Astrocyte (in vitro differentiated cells and primary cell): ENCODE results near the gene MAPKBP1. TPM values are rescaled to one million over a fixed set of nuclear protein-coding genes. Genes with fewer than 3 reads are reported as not detected.

ENCODE experiments used
- DNase-seq: peaks from one replicate; pipeline ENCODE4 v3.0.0-alpha.2; 2010; ENCODE audit warnings: low read depth
- FAIRE-seq: peaks from 2 replicates; lab custom pipeline; 2011; peaks lifted over from hg19 to GRCh38; lab: Jason Lieb, UNC
- H2AFZ ChIP-seq: 2 replicates; pipeline ENCODE4 v1.6.0; 2012; ENCODE audit warnings: low read depth, low read length, inconsistent platforms
- H3K27ac ChIP-seq: 2 replicates; pipeline ENCODE4 v1.5.1; 2011; ENCODE audit warnings: low read depth, low read length, inconsistent platforms
- H3K27me3 ChIP-seq: 2 replicates; pipeline ENCODE4 v1.6.0; 2011; ENCODE audit warnings: low read length, inconsistent platforms; ENCODE audit not compliant: insufficient read depth
- H3K36me3 ChIP-seq: 2 replicates; pipeline ENCODE4 v1.5.1; 2011; ENCODE audit warnings: low read length, inconsistent platforms; ENCODE audit not compliant: insufficient read depth
- H3K4me1 ChIP-seq: 2 replicates; pipeline ENCODE4 v1.5.1; 2011; ENCODE audit warnings: low read length, inconsistent platforms; ENCODE audit not compliant: insufficient read depth
- H3K4me2 ChIP-seq: 2 replicates; pipeline ENCODE4 v1.6.0; 2012; ENCODE audit warnings: low read length, inconsistent platforms
- H3K4me3 ChIP-seq: 2 replicates; pipeline ENCODE4 v1.5.1; 2011; ENCODE audit warnings: low read depth, mild to moderate bottlenecking, low read length, inconsistent platforms; ENCODE audit not compliant: insufficient read depth
- H3K79me2 ChIP-seq: 2 replicates; pipeline ENCODE4 v1.6.0; 2012; ENCODE audit warnings: mild to moderate bottlenecking, low read length, inconsistent platforms; ENCODE audit not compliant: insufficient read depth
- H3K9ac ChIP-seq: 2 replicates; pipeline ENCODE4 v1.6.0; 2012; ENCODE audit warnings: mild to moderate bottlenecking, low read length, inconsistent platforms
- H3K9me3 ChIP-seq: 2 replicates; pipeline ENCODE4 v1.5.1; 2012; ENCODE audit warnings: low read depth, mild to moderate bottlenecking, low read length, inconsistent platforms; ENCODE audit not compliant: insufficient read depth
- H4K20me1 ChIP-seq: 2 replicates; pipeline ENCODE4 v1.6.0; 2012; ENCODE audit warnings: low read length, inconsistent platforms; ENCODE audit not compliant: insufficient read depth
- H3K27ac Mint-ChIP-seq: one replicate; pipeline ENCODE4 v1.8.0; 2021; ENCODE audit warnings: mild to moderate bottlenecking, mixed read lengths; ENCODE audit not compliant: unreplicated experiment
- H3K27me3 Mint-ChIP-seq: one replicate; pipeline ENCODE4 v1.8.0; 2021; ENCODE audit warnings: low read depth, mixed read lengths; ENCODE audit not compliant: unreplicated experiment
- H3K36me3 Mint-ChIP-seq: one replicate; pipeline ENCODE4 v1.8.0; 2021; ENCODE audit warnings: low read depth, mixed read lengths; ENCODE audit not compliant: unreplicated experiment
- H3K4me1 Mint-ChIP-seq: one replicate; pipeline ENCODE4 v1.8.0; 2021; ENCODE audit warnings: low read depth, mixed read lengths; ENCODE audit not compliant: unreplicated experiment
- H3K4me3 Mint-ChIP-seq: one replicate; pipeline ENCODE4 v1.8.0; 2021; ENCODE audit warnings: mild to moderate bottlenecking, moderate library complexity, mixed read lengths; ENCODE audit not compliant: unreplicated experiment
- H3K9me3 Mint-ChIP-seq: one replicate; pipeline ENCODE4 v1.8.0; 2021; ENCODE audit warnings: mild to moderate bottlenecking, mixed read lengths; ENCODE audit not compliant: unreplicated experiment
- CTCF ChIP-seq: IDR thresholded peaks from 2 replicates; pipeline ENCODE4 v1.5.1; 2011; ENCODE audit warnings: low read depth, mild to moderate bottlenecking, inconsistent platforms, low read length, moderate library complexity; ENCODE audit not compliant: insufficient read depth
- EZH2 ChIP-seq: IDR thresholded peaks from 2 replicates; pipeline ENCODE4 v1.6.1; 2012; ENCODE audit warnings: mild to moderate bottlenecking, low read length, inconsistent platforms; ENCODE audit not compliant: insufficient read depth
- total RNA-seq: library from RNA; stranded (reverse); gene quantifications from 2 replicates; pipeline ENCODE4 v1.2.1, GENCODE V29; 2021

The MAPKBP1 gene
- total RNA-seq, 1 donor from 2014 or later = 30.8 TPM

- no peak for TF ChIP-seq EZH2
- TF ChIP-seq CTCF = no peak
Measured at GRCh38 chr15:41773729-41774061, 589 bp upstream of the MAPKBP1 start.

GRCh38 chr15:41774882-41775417 lies 666 bp downstream of the MAPKBP1 start:
- FAIRE-seq = no peak
- no peaks in the 10 kb centered on the region for H3K9me3 Mint-ChIP-seq
- TF ChIP-seq CTCF = no peak
- TF ChIP-seq EZH2 = no peak
- DNase-seq = no peak
- H3K36me3 Mint-ChIP-seq = peaks cover 6% of the 10 kb centered on the region
- peak overlapping the region; percentile 68 for H2AFZ ChIP-seq
- no peaks in the 10 kb centered on the region for H3K36me3 ChIP-seq
- no peaks in the 10 kb centered on the region for H3K27me3 ChIP-seq
- H3K4me1 Mint-ChIP-seq = peaks cover 41% of the 10 kb centered on the region
- H3K79me2 ChIP-seq = peaks cover 51% of the 10 kb centered on the region
- H3K4me1 ChIP-seq = peaks cover 60% of the 10 kb centered on the region
- H3K4me3 ChIP-seq = peak overlapping the region; percentile 74
- peak overlapping the region; percentile 95 for H3K4me3 Mint-ChIP-seq
- peak overlapping the region; percentile 76 for H3K27ac ChIP-seq
- H3K27me3 Mint-ChIP-seq = no peaks in the 10 kb centered on the region
- H4K20me1 ChIP-seq = peaks cover 45% of the 10 kb centered on the region
- H3K4me2 ChIP-seq = peak overlapping the region; percentile 87
- H3K9ac ChIP-seq = peak overlapping the region; percentile 86
- H3K9me3 ChIP-seq = no peaks in the 10 kb centered on the region
- peak overlapping the region; percentile 91 for H3K27ac Mint-ChIP-seq

More at GRCh38 chr15:41773729-41774061, 589 bp upstream of the MAPKBP1 start:
- Histone ChIP-seq H3K4me3 (peak overlapping the region; percentile 74), H3K9me3 (no peaks in the 10 kb centered on the region), H3K4me2 (peak overlapping the region; percentile 87), H3K79me2 (peaks cover 41% of the 10 kb centered on the region), H3K27me3 (no peaks in the 10 kb centered on the region), H4K20me1 (peaks cover 38% of the 10 kb centered on the region), H2AFZ (peak overlapping the region; percentile 68), H3K27ac (peak overlapping the region; percentile 76), H3K36me3 (peaks cover 7% of the 10 kb centered on the region), H3K9ac (peak overlapping the region; percentile 86), H3K4me1 (peaks cover 53% of the 10 kb centered on the region)
- Mint-ChIP-seq H3K27me3 (no peaks in the 10 kb centered on the region), H3K4me3 (peak overlapping the region; percentile 95), H3K4me1 (peaks cover 34% of the 10 kb centered on the region), H3K36me3 (peaks cover 2% of the 10 kb centered on the region), H3K9me3 (no peaks in the 10 kb centered on the region), H3K27ac (peak overlapping the region; percentile 84)
- FAIRE-seq (no peak), DNase-seq (no peak)

GRCh38 chr15:41775651-41776050 lies 1.4 kb downstream of the MAPKBP1 start:
- no peaks in the 10 kb centered on the region for H3K36me3 ChIP-seq
- FAIRE-seq = no peak
- H3K79me2 ChIP-seq = peaks cover 58% of the 10 kb centered on the region
- H3K4me2 ChIP-seq = peak overlapping the region; percentile 87
- no peaks in the 10 kb centered on the region for H3K9me3 ChIP-seq
- peaks cover 52% of the 10 kb centered on the region for H4K20me1 ChIP-seq
- peaks cover 44% of the 10 kb centered on the region for H3K4me1 Mint-ChIP-seq
- no peak overlapping the region for H3K27ac ChIP-seq
- peak overlapping the region; percentile 86 for H3K9ac ChIP-seq
- peak overlapping the region; percentile 74 for H3K4me3 ChIP-seq
- H3K27ac Mint-ChIP-seq = peak overlapping the region; percentile 91
- DNase-seq = peak; percentile 35
- peaks cover 6% of the 10 kb centered on the region for H3K36me3 Mint-ChIP-seq
- H3K27me3 Mint-ChIP-seq = no peaks in the 10 kb centered on the region
- no peaks in the 10 kb centered on the region for H3K9me3 Mint-ChIP-seq
- no peaks in the 10 kb centered on the region for H3K27me3 ChIP-seq
- H2AFZ ChIP-seq = no peak overlapping the region
- peak overlapping the region; percentile 95 for H3K4me3 Mint-ChIP-seq
- no peak for TF ChIP-seq CTCF
- no peak for TF ChIP-seq EZH2
- peaks cover 63% of the 10 kb centered on the region for H3K4me1 ChIP-seq
